ENCODE data around the gene PLEKHG5. TPM values are rescaled to one million over a fixed set of nuclear protein-coding genes. Genes with fewer than 3 reads are reported as not detected.

Gene PLEKHG5
- total RNA-seq, 1 donor from 2014 or later = 0.22 TPM

DNA sequence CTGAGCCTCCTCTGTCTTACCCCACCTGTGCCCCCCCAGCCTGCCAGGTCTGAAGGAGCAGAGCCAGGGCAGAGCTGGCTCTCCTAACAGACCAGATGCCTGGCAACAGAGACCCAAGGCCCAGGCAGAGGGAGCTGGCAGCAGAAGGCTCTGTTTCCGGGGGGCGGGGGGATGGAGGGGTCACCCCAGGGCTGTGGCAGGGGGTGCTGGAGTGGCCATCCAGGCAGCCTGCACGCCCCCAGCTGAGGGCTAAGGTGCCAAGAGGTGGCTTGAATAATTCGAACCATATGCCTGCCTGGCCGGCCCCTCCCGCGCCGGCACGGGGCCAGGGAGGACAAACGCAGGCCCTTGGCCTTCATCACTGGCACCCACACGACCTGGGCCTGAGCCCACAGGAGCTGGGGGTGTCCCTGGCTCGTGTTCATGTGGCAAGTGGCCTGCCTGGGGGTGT, 16.0 kb upstream of the PLEKHG5 start:
- TF ChIP-seq, protein P1, sequence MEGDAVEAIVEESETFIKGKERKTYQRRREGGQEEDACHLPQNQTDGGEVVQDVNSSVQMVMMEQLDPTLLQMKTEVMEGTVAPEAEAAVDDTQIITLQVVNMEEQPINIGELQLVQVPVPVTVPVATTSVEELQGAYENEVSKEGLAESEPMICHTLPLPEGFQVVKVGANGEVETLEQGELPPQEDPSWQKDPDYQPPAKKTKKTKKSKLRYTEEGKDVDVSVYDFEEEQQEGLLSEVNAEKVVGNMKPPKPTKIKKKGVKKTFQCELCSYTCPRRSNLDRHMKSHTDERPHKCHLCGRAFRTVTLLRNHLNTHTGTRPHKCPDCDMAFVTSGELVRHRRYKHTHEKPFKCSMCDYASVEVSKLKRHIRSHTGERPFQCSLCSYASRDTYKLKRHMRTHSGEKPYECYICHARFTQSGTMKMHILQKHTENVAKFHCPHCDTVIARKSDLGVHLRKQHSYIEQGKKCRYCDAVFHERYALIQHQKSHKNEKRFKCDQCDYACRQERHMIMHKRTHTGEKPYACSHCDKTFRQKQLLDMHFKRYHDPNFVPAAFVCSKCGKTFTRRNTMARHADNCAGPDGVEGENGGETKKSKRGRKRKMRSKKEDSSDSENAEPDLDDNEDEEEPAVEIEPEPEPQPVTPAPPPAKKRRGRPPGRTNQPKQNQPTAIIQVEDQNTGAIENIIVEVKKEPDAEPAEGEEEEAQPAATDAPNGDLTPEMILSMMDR (IDR thresholded peaks at IDR 0.05) = no peak
- Mint-ChIP-seq H3K9me3 (no peaks in the 10 kb centered on the region), H3K4me1 (peaks cover 3% of the 10 kb centered on the region), H3K36me3 (ENCODE audit: low read depth) (no peaks in the 10 kb centered on the region), H3K27me3 (peaks cover 5% of the 10 kb centered on the region), H3K4me3 (no peak overlapping the region), H3K27ac (no peak overlapping the region)
- CTCF ChIA-PET = no interaction called here
- POLR2A ChIA-PET = no interaction called here
- intact Hi-C loops (cut with micrococcal nuclease) = no loop called here
- DNase-seq (no peak), ATAC-seq (ENCODE audit: low read depth) (no peak)

DNA sequence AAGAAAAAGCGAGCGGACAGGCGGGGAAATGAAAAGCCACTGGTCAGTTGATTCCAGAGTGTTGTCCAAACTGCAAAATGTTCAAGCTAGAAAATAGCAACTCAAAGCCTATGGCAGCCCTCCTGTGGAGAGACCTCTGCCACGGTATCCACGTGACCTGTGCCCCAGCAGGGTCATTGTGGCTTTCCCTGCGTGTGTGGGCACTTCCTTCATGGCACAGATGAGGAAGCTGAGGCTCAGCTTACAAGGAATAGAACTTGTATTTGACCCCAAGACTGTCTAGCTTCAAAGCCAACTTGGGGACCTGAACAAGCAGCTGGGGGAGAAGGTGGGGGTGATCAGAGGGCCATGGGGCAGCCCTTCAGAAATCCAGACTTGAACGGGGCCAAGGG, 15.6 kb upstream of the PLEKHG5 start:
- Mint-ChIP-seq H3K4me1 (peaks cover 3% of the 10 kb centered on the region), H3K4me3 (no peak overlapping the region), H3K27me3 (peaks cover 5% of the 10 kb centered on the region), H3K9me3 (no peaks in the 10 kb centered on the region), H3K36me3 (ENCODE audit: low read depth) (no peaks in the 10 kb centered on the region), H3K27ac (no peak overlapping the region)
- CTCF ChIA-PET = no interaction called here
- POLR2A ChIA-PET = no interaction called here
- ATAC-seq (ENCODE audit: low read depth) = no peak
- intact Hi-C loops (cut with micrococcal nuclease) = no loop called here
- TF ChIP-seq, protein P1 (IDR thresholded peaks at IDR 0.05) = no peak
- DNase-seq = no peak

DNA sequence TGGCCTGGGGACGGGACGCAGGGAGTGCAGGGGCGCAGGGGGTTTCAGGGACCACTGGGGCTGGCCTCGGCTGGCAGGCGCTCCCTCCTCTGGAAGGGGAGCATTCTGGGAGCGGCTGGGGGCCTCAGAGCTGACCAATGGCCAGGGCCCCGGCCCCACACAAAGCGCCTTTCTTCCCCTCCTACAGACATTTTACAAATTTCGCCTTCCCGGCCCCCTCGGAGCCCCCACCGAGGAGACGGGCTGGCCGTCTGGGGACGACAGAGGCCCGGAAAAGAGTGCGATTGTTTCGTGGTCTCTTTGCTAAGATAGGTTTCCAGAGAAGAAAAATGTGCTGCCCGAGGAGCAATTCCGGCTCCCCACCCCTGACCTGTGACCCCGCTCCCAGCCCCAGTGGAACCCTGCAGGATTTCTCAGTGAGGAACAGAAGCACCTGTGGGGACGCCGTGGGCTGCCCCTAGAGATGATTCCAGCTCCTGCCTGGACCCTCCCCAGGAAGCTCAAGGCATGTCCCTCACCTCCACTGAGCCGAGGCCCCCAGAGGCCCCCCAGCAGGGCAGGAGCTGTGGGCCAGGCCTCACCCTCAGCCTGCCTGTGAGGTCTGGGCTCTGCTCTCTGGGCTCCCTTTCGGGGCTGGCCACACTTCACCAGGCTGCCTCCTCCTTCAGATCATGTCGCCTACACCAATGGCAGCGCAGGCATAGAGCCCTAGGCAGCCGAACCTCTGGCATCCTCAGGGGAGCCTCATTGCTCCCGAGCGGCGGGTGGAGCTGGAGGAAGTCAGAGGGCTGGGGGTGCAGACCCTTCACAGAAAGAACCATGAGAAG, 15.0 kb upstream of the PLEKHG5 start:
- TF ChIP-seq, protein P1 (IDR thresholded peaks at IDR 0.05) = no peak
- ATAC-seq (ENCODE audit: low read depth) (no peak), DNase-seq (no peak)
- no peak overlapping the region for H3K4me3 Mint-ChIP-seq
- CTCF ChIA-PET = no interaction called here
- POLR2A ChIA-PET = no interaction called here
- H3K27me3 Mint-ChIP-seq = peaks cover 6% of the 10 kb centered on the region
- peaks cover 3% of the 10 kb centered on the region for H3K4me1 Mint-ChIP-seq
- no peaks in the 10 kb centered on the region for H3K36me3 Mint-ChIP-seq (ENCODE audit: low read depth)
- H3K27ac Mint-ChIP-seq = no peak overlapping the region
- H3K9me3 Mint-ChIP-seq = no peaks in the 10 kb centered on the region
- intact Hi-C loops (cut with micrococcal nuclease) = no loop called here

DNA sequence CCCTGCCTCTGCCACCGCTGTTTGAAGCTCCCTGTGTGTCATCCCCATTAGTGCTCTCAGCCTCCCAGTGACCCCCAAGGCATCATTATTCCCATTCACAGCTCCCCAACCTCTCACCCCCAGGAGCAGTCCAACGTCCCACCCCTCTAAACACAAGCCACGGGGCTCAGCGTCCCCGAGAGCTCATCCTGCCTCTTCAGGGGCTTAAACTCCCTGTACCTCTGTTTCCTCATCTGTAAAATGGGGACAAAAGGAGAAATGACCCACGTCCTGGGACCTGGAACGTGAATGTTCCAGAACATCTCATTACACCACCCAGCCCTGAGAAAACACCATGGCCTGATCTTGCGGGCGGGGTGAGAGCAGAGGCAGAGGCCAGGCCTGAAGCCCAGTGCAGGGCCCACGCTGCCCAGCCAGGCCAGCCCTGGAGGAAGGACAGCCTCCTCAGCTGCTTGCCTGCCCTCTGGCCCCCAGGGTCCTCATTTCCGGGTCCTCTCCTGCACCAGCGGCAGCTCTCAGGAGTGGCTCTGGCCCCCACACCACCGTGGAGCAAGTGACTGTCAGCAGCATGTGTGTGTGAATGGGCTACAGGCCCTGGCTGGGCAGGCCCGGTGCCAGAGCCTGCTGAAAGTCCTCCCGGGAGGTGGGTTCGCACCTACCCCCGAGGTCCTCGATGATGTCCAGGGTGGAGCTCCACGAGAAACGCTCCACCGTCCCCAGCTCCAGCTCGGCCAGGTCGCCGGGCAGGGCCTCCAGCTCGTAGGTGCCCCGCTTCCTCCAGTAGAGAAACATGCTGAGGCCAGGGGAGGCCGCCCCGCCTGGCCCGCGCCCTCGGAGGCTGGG, 14.1 kb upstream of the PLEKHG5 start:
- Mint-ChIP-seq H3K27me3 (peaks cover 14% of the 10 kb centered on the region), H3K36me3 (ENCODE audit: low read depth) (no peaks in the 10 kb centered on the region), H3K27ac (no peak overlapping the region), H3K9me3 (no peaks in the 10 kb centered on the region), H3K4me1 (peaks cover 3% of the 10 kb centered on the region), H3K4me3 (no peak overlapping the region)
- ChIA-PET CTCF (interaction anchor here (0.6 kb wide), 1 partner anchor 15 kb away, joined by 3 read pairs; no protein-coding TSS in a partner anchor), POLR2A (no interaction called here)
- ATAC-seq (ENCODE audit: low read depth) = no peak
- TF ChIP-seq, protein P1 (IDR thresholded peaks at IDR 0.05) = no peak
- DNase-seq = no peak
- intact Hi-C loops (cut with micrococcal nuclease) = no loop called here

DNA sequence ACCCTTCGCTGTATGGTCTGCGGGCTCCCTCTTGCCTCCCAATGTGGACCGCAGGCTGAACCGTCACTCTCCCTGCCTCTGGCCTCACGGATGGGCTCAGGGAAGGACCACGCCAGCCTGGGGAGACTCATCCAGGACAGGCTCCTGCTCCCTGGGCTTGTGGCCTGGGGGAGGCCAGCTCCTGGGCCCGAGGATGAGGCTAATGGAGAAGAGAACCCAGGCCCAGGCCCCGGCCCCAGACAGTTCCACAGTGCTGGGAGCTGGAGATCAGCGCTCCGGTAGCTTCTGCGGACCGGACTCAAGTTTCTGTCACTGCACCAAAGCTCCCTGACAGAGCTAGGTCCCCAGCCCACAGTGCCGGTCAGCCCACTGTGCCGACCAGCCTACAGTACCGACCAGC, 13.4 kb upstream of the PLEKHG5 start:
- Mint-ChIP-seq H3K27ac (no peak overlapping the region), H3K36me3 (ENCODE audit: low read depth) (no peaks in the 10 kb centered on the region), H3K4me3 (no peak overlapping the region), H3K4me1 (peaks cover 3% of the 10 kb centered on the region), H3K27me3 (peaks cover 14% of the 10 kb centered on the region), H3K9me3 (no peaks in the 10 kb centered on the region)
- ATAC-seq (ENCODE audit: low read depth) (no peak), DNase-seq (no peak)
- TF ChIP-seq, protein P1 (IDR thresholded peaks at IDR 0.05) = no peak
- POLR2A ChIA-PET = no interaction called here
- CTCF ChIA-PET = no interaction called here
- intact Hi-C loops (cut with micrococcal nuclease) = no loop called here
